Inferior parietal cortex (tissue), 1 donor: ENCODE data around the gene DPH2.

Experiments used
- DNase-seq: peaks from one replicate; pipeline ENCODE4 v3.0.0-alpha.2; 2016; ENCODE audit errors: extremely low spot score

The DPH2 gene

DNA sequence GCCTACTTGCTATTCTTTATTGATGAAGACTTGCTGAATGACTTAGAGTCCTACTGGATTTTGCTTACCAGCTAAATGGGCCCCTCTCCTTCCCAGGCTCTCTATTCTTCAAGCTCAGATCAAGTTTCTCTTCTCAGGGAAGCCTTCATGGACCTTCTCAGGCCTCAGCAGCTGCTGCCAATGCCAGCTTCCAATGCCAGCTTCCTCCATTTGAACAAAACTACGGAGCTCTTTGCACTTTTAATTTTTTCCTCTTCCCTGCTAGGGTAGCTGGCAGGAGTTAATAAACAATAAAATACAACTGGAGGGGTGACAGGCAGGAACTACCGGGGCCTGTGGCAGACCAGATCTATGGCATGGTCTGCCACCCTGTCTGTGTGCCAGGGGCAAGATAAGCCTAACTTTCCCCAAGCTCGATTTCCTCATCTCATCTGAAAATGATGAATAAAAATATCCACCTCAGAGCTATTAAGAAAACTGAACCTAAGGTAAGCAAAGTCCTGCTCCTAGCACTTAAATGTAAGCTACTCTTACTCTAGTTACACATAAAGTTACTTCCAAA, 24.1 kb upstream of the DPH2 start:
- DNase-seq: no peak

DNA sequence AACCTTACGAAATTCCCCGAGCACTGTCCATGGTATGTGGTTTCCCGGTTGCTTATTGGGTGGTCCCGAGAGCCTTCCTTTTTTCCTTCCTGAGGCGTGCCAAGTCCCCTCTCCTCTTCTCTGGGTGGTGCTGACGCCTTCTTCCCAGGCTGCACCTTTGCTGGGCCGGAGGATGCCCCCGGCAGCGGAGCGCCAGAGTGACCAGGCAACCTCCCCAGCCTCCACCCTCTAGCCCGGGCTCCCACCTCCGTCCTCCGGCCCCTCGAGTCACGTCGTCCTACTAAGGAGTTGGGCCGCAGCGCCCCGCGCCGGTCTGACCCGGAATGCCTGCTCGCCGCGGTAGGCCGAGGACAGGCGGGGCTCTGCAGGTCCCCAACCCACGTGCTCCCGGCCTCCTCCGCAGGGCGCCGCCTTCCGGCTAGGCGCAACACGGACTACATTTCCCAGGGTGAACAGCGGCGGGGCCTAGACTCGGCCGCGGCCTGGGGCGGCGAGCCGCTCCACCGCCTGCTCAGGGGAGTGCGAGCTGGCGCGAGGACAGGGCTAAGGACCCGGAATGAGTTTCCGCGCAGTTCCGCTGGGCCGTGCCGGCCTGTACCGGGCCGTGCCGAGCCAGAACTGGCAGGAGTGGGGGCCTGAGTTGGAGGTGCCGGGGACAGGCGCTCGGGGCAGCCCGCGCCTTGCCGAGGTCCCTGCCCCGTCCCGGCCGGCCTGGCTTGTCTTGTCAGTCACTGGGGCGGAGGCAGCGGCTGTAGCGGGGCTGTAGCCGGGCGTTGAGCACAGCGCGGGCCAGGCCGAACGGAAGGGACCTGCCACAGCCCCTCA, 23.4 kb upstream of the DPH2 start, which contains the start of gene IPO13:
IPO13 (plus strand) TSS at position 715 of the 825 bp plus-strand sequence. CDS start 651 bp downstream, outside the sequence.
- DNase-seq: peak; percentile 96

DNA sequence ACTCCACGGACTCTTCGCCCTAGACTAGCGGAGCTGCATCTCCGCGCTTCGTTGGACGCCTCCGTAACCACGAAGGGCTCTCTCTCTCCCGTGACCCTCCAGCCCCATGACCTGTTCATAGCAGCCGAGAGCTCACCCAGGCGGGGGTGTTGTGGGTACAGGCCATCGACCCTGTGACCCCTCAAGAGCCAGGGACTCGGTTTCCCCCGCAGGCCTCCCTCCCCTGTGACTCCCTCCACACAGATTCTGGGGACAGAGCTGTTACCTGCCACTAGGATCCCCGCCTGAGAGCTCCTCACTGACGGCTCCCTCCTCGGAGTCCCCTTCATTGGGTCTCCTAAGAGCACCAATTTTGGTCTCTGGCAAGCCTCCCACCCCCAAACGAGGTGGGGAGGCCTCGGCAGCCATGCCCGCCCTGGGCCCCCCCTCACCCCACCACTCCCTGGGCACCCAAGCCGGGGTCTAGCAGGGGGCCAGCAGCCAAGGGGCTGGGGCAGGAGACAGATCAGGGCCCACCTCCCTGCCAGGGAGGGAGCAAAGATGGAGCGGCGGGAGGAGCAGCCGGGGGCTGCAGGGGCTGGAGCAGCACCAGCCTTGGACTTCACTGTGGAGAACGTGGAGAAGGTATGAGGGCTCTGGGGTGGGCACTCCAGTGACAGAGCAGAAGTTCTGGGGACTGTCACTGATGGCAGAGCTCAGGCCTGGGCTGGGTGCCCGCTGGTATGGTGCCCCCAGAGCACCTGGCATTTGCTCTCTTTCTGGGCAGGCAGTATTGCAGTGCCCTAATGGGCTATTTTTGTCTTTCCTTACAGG, 22.5 kb upstream of the DPH2 start:
- no peak for DNase-seq

DNA sequence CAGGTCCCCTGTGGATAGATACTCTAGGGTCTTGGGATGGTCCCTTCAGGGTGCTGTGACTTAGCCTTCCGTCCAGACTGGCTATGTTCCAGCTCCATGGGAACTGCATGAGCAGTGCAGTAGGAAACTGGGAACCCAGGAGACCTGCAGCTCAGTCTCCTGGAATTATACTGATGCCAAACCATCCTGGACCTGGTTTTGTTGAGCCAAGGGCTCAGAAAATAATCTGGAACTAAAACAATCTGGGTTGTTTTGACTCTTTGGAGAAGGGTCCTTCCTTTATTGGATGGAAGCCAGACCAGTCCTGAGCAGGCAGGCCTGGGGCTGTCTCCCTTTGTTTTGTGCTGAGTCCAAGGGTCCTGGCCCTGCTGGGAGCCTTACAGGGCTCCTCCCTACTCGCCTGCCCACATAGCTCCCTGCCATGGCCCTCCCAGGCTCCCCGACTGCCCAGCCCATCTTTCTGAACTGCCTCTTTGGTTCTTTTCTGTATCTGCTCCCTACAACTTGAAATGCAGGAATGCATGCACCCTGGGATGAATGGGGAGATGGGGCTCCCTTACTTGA, 21.9 kb upstream of the DPH2 start:
- DNase-seq: no peak

DNA sequence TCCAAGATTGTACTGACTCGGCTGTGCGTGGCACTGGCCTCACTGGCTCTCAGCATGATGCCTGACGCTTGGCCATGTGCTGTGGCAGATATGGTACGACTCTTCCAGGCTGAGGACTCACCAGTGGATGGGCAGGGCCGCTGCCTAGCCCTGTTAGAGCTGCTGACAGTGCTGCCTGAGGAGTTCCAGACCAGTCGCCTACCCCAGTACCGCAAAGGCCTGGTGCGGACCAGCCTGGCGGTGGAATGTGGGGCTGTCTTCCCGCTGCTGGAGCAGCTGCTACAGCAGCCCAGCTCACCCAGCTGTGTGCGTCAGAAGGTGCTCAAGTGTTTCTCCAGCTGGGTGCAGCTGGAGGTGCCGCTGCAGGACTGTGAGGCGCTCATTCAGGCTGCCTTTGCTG, 20.1 kb upstream of the DPH2 start:
- no peak for DNase-seq

DNA sequence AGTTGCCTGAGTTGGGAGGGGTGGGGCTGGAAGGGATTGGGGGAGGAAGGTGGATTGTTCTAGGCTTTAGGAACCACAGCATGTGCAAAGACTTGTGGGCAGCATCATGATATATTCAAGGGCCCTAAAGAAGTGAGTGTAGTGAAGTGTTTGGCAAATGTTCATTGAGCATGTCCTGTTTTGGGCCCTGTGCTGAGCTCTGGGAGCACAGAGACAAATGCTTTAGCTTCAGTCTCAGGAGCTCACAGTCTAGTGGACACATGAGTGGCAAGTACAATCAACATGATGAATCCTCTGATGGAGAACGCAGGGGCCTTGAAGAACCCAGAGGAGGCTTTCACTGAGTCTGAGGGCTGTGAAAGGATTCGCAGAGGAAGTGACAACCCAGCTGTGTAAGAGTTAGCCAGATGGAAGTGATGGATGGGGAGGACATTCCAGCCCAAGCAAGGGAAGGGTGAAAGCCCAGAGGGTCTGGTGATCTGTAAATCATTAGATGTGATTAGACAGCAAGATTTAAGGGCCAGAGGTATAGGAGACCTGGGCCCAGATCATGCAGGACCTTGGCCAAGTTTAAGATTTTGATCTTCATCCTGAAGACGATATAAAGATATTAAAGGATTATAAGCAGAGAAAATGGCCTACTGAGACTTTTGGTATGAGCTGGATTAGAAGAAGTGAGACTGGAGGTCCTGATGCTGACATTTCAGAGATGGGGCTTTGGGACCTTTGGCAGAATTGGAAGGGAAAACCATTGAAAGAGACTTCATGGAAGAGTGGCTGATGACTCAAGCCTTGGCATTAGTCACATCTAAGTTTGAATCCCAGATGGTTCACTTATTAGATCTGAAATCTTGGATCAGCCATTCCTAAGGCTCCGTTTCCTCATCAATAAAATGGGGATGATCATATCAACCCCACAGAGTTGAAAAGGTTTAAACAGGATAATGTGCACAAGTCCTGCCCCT, 18.5 kb upstream of the DPH2 start:
- no peak for DNase-seq

DNA sequence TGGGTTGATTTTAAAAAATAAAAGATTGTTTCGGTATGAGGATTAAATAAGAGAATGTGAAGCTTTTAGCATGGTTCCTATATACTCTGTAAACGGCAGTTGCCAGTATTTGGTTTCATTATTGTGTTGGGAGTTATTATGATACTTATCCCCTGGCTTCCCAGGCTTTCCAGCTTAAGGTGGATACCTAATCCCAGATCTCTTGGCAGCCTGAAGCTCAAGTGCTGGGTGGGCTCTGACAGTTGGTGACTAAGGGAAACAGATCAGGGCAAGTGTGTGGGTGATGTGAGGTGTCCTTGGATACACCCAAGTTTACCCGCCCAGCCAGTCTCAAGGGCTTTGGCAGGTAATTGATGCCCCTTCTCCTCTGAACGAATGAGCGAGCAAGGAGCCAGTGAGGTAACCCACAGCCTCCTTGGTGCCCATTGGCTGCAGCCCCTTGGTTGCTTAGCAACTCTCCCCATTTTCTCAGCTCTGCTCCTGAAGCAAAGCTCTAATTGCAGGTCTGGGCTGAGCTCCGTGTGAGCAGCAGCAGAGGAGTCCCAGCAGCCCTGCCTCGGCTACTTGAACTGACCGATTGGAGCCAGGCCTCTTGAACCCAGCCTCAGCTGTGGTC, 17.0 kb upstream of the DPH2 start:
- DNase-seq: no peak

DNA sequence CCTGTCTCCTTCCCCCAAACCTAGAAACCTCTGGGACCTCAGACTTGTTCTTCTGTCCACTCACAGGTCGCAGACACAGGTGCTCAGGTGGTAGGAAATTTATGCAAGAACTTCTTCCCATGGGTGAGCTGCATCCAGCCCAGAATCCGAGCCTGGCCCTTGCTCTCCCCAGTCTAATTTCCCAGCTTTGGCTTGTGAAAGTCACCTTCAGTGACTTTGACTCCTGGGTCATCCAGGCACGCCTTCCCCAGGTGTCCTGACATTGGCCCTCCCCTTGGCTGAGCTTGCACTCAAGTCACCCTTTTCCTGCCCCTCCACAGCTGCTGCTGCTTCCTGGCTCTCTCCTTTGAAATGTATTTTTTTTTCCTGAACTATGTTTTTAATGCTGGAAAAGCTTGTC, 16.4 kb upstream of the DPH2 start:
- DNase-seq: no peak

DNA sequence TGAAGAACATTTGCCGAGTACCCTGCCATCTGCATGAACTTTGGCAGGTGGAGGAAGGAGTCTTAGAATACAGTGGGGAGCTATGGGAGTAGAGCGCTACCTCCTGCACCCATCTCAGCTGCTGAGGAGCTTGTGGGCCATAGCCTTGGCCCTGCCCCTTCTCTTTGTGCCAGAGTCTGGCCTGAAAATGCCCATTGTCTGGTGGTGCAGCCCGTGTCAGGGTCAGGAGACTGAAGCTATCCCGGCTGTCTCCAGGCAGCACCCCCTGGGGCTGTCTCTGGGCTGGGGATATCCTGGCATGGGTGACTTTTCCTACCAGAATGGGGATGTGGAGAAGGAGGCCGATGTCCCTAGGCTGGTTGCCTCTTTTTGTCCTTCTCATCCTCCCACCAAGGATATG, 15.8 kb upstream of the DPH2 start:
- DNase-seq: peak; percentile 76

DNA sequence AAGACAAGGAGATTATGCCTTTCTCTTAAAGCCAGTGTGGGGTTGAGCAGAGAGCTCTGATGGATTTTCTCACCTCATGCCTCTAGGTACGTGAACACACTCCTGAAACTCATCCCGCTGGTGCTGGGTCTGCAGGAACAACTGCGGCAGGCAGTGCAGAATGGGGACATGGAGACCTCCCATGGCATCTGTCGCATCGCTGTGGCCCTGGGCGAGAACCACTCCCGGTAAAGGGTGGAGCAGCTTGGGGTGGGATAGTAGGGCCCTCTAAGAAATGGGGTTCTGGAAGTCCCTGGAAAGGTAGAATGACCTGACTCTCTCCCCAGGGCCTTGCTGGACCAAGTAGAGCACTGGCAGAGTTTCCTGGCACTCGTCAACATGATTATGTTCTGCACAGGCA, 13.6 kb upstream of the DPH2 start:
- no peak for DNase-seq

DNA sequence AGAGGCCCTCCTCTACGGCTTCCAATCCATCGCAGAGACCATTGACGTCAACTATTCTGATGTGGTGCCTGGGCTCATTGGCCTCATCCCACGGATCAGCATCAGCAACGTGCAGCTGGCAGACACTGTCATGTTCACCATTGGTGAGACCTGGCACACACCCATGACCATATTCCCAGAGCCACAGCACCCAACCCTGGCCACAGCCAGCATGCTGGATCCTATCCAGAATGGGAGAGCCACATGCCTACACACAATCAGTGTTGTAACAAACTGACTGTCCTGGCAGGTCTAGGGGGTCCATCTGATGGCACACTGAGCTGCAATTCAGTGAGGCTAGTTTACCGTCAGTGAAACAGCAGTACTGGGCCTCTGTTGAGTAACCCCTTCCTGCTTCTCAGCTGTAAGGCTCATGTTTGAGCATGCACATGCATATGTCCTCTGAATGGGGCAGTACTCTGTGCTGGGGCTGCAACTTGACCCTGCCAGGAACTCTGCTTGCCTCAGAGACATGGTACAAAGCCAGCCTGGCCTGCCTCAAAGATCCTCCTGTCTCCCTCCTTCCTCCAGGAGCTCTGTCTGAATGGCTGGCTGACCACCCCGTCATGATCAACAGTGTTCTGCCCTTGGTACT, 12.3 kb upstream of the DPH2 start:
- no peak for DNase-seq

DNA sequence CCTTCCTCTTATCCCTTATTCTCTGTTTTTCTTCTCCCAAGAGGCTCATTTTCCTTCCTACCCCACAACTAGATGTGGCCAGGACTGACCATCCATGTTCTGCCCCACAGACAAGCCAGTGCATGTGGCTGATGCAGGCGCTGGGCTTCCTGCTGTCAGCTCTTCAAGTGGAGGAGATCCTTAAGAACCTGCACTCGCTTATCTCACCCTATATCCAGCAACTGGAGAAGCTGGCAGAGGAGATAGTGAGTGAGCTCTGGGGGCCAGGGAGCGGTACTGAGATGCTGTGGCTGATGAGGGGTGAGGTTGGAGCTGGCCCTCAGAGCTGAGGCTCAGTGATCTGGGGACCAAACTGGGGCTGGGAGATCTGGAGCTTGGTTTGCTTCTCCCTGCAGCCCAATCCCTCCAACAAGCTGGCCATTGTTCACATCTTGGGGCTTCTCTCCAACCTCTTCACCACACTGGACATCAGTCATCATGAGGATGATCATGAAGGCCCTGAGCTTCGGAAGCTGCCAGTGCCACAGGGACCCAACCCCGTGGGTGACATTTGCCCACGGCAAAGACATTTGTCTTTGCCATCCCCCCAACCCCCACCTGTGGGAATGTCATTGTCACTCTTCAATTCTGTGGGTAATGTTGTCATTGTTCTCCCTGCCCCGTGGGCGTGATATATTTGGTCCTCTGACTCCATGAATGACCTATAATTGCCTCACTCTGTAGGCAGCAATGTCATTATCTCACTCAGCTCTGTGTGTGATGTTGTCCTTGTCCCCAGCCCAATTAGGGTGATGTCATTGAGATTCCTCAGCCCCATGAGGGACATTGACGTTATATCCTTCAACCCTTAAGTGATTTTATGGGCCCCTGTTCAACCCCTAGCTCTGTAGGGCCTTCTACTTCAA, 11.2 kb upstream of the DPH2 start:
- no peak for DNase-seq

DNA sequence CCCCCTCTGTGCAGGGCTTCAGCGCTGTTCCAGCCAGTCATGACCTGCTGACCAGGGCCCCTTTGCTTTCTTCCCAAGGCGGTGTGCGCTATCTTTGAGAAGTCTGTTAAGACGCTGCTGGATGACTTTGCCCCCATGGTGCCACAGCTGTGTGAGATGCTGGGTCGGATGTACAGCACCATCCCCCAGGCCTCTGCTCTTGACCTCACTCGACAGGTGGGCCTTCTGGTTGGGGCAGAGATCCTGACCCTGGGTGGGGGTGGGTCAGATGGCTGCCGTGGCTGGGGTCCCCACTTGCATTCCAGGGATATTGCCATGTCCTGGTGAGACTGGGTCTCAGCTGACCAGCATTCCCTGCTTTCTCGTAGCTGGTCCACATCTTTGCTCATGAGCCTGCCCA, 9.0 kb upstream of the DPH2 start:
- DNase-seq: no peak

DNA sequence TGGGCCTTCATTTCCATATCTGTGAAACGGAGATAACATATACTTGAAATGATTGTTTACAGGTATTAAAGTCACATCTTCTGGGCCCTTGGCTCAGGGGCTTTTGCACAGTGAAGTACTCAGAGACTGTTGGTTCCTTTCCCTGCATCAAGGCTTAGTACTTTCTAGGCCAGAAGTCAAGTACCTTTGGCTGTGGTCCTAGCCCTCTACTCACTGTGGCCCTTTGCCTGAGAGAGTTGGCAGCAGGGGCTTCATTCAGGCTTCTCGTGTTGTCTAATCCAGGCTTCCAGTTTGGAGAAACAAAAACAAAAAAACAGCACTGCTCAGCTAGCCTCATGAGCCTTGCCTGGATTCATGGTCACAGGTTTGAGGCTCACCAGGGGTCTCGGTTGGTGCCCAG, 8.1 kb upstream of the DPH2 start:
- DNase-seq: no peak

DNA sequence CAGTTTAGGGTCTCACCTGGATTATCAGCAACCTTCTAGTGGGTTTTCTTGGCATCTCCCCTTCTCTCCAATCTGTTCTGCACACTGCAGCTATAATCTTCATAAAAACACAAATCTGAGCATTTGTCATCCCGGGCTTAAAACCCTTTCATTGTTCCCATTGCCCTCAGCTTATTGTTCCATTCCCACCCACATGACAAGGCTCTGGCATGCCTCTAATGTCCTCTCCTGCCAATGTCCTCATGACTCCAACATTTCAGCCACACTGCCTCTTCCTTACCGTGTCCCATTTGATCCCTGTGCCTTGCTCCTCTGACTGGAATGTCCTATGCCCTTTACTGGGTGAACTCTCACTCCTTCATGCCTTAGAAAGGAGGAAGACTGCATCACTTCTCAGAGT, 7.5 kb upstream of the DPH2 start:
- DNase-seq: peak; percentile 69

DNA sequence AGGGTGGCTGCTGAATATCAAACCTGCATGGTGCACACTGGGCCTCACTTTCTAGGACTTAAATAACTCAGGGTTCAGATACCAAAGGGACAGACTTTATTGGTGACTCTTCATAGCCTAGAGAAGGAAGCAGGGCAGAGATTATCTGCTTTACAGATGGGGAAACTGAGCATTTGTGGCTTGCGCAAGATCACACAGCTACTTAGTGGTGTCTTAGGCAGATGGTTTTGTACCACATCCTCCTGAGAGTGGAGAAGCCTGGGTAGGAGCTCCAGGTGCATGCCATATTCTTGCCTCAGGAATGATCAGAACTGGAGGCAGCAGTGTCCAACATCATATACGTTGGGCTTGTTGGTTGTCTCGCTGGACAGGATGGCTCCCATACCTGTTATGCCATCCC, 6.8 kb upstream of the DPH2 start:
- DNase-seq: no peak

DNA sequence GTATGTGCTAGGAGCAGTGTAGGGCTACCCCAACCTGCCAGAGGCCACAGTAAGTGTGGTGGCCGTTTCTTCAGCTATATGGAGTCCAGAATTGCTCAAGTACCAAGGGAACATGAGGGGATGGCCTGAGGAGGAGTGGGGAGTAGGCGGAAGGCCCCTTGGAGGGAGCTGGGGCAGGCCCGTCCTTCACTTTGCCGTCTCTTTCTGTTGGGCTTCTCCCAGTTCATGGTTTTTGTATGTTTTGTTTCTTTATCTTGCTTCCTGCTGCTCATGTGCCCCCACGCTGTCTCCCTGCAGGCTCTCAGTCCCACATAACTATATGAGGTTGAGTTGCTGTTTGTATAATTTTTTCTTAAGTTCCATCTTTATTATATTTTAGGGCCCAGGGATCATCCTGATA, 5.9 kb upstream of the DPH2 start:
- DNase-seq: no peak

DNA sequence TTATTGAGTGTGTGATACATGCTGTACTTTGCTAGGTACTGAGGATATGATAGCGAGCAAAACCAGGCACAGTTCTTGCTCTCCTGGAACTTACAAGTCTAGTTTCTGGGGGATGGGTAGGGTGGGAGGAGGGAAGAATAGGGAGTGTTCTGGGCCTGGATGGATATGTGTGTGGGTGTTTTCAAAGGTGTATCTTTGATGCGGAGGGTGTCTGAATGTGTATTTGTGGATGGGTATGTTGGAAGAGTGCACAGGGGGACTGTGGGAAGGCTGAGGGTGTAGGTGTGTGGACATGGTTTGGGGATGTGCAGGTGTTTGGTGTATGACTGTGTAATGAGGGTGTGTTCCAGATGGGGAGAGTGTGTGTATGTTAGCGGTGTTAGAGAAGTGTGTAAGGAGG, 4.5 kb upstream of the DPH2 start:
- no peak for DNase-seq

DNA sequence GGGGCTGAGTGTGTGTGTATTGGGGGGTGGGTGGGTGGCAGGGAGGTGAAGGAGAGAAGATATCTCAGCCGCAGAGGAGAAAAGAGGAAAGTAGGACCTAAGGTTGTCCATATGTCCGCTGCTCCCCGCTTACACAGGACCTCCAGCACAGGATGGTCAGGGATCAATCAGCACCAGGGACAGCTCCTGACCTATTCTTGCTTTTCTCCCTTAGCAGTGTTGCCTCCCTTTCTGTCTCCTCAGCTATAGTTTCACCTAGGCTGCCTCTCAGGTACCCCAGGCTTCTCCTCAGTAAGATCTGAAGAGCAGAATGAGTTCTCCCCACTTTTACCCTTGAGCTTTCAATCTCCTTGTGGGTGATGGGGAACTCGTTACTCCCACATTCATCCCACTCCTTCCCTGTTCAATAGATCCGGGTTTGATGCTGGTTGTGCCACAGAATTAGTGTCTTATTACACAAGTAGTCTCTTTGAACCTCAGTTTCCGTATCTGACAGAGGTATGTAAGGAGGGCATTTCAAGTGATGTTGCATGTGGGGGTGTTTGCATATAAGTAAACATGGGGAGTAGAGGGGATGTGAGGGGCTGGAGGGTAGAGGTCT, 1.4 kb upstream of the DPH2 start:
- no peak for DNase-seq
